GM18519 (cell line): ENCODE measurements around the gene PCDHB5.
"Not testable (repeated sequence)": the region's sequence is repeated elsewhere in the genome, so short reads cannot be mapped to it uniquely, and the experiment has no call there.

Experiments
- ATAC-seq: cut with Tn5 transposase; IDR thresholded peaks from one replicate; pipeline ENCODE4 v1.9.1; 2021; ENCODE audit warnings: mild to moderate bottlenecking, moderate library complexity; ENCODE audit not compliant: unreplicated experiment, low FRiP score

The PCDHB5 gene

GRCh38 chr5:141135030-141135717 lies at the start of gene PCDHB5:
Gene PCDHB5 (plus strand): TSS chr5:141135206. CDS start chr5:141135435, 229 bp downstream.
- ATAC-seq = no peak

DNA sequence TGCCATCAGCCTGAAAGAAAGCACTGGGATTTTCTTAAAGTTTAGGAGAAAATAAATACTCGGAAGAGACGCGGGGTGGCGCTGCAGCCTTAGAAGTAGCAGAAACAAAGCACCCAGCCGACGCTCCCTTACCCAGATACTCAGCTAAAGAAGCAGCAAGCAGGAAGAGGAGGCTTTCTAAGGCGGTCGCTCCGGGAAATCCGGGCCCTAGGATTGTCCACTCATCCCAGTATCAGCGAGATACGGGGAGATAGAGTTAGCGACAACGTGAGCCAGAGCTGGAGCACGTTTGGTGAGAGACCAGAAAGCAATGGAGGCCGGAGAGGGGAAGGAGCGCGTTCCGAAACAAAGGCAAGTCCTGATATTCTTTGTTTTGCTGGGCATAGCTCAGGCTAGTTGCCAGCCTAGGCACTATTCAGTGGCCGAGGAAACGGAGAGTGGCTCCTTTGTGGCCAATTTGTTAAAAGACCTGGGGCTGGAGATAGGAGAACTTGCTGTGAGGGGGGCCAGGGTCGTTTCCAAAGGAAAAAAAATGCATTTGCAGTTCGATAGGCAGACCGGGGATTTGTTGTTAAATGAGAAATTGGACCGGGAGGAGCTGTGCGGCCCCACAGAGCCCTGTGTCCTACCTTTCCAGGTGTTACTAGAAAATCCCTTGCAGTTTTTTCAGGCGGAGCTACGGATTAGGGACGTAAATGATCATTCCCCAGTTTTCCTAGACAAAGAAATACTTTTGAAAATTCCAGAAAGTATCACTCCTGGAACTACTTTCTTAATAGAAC lies 40.3 kb upstream of the PCDHB5 start, which contains the start of gene PCDHB2:
PCDHB2 (plus strand) TSS at position 135 of the 782 bp plus-strand sequence; CDS start at position 311, 176 bp downstream.
- ATAC-seq = no peak

GRCh38 chr5:141095263-141095641 lies 39.8 kb upstream of the PCDHB5 start:
- ATAC-seq = no peak

DNA sequence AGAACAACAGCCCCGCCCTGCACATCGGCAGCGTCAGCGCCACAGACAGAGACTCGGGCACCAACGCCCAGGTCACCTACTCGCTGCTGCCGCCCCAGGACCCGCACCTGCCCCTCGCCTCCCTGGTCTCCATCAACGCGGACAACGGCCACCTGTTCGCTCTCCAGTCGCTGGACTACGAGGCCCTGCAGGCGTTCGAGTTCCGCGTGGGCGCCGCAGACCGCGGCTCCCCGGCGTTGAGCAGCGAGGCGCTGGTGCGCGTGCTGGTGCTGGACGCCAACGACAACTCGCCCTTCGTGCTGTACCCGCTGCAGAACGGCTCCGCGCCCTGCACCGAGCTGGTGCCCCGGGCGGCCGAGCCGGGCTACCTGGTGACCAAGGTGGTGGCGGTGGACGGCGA lies 38.8 kb upstream of the PCDHB5 start:
- ATAC-seq = not testable (repeated sequence)

GRCh38 chr5:141096586-141096985 lies 38.4 kb upstream of the PCDHB5 start:
- not testable (repeated sequence) for ATAC-seq

DNA sequence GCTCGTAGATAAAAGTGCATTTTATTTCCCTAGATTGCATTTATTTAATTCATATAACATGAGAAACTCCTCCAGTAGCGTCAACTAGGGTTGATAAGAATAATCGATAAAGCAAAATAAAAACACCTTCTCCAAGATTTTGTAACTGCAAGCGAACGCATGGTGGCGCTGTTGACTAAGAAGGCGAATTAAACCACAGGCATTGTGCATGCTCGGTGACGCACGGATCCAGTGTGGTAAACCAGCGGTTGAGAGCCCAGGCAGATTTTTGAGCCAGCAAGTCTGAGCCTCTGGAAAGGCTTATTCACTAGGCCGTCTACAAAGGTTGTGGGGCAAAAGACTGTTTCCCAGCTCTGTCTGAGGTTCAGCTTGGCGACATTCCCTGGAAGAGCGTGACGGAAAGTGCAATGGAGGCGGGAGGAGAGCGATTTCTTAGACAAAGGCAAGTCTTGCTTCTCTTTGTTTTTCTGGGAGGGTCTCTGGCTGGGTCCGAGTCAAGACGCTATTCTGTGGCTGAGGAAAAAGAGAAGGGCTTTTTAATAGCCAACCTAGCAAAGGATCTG lies 34.7 kb upstream of the PCDHB5 start, which contains the start of gene PCDHB3:
PCDHB3 (plus strand) TSS at position 231 of the 563 bp plus-strand sequence; CDS start at position 408, 177 bp downstream.
- no peak for ATAC-seq

DNA sequence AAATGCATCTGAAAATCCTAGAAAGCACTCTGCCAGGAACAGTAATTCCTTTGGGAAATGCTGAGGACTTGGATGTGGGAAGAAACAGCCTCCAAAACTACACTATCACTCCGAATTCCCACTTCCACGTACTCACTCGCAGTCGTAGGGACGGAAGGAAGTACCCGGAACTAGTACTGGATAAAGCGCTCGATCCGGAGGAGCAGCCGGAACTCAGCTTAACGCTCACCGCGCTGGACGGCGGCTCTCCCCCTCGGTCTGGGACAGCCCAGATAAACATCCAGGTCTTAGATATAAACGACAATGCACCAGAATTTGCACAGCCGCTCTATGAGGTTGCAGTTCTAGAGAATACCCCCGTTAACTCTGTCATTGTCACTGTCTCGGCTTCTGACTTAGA lies 33.9 kb upstream of the PCDHB5 start:
- no peak for ATAC-seq

DNA sequence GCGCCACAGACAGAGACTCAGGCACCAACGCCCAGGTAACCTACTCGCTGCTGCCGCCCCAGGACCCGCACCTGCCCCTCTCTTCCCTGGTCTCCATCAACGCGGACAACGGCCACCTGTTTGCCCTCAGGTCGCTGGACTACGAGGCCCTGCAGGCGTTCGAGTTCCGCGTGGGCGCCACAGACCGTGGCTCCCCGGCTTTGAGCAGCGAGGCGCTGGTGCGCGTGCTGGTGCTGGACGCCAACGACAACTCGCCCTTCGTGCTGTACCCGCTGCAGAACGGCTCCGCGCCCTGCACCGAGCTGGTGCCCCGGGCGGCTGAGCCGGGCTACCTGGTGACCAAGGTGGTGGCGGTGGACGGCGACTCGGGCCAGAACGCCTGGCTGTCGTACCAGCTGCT lies 32.9 kb upstream of the PCDHB5 start:
- ATAC-seq = not testable (repeated sequence)

DNA sequence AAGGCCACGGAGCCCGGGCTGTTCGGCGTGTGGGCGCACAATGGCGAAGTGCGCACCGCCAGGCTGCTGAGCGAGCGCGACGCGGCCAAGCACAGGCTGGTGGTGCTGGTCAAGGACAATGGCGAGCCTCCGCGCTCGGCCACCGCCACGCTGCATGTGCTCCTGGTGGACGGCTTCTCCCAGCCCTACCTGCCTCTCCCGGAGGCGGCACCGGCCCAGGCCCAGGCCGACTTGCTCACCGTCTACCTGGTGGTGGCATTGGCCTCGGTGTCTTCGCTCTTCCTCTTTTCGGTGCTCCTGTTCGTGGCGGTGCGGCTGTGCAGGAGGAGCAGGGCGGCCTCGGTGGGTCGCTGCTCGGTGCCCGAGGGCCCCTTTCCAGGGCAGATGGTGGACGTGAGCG lies 32.5 kb upstream of the PCDHB5 start:
- ATAC-seq = not testable (repeated sequence)

DNA sequence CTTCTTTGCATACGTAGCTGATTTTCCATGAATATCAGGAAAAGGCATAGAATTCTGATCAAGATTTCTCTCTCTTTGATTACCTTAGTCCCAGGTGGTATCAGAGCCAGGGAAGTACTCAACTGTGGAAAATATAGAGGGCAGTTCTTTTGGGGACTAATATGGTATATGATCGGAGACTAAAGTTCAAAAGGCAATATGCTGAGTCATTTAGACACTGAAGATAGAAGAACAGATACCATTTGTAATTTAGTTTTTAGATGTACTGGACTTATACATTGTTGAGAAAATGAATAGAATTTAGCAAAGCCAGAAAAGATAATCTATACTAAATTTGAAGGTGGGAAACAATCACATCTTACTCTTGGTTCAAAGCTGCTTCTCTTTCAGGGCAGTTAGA lies 29.7 kb upstream of the PCDHB5 start:
- ATAC-seq = no peak

GRCh38 chr5:141119250-141119649 lies 15.8 kb upstream of the PCDHB5 start:
- ATAC-seq = no peak

DNA sequence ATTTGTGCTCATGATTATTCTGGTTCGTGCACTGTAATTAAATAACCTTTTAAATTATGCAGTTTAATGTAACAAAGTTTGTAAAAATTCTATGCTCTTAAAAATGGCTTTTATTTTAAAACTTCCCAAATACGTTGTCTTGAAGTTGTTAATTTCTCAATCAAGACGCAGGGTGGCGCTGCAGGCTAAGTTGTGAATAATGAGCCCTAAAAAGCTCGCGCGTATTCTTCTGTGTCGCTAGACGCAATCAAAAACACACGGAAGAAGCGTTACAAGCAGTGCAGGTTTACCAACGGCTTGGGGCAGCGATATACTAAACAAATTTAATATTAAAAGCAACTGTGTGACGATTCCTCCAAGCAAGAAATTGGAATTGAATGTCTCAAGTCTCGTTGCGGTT lies 13.4 kb upstream of the PCDHB5 start, which contains the start of gene PCDHB4:
PCDHB4 (plus strand) TSS at position 256 of the 400 bp plus-strand sequence. CDS start 181 bp downstream, outside the sequence.
- no peak for ATAC-seq

- ATAC-seq = no peak
These were observed 13.0 kb upstream of the PCDHB5 start for GRCh38 chr5:141121985-141122384.

DNA sequence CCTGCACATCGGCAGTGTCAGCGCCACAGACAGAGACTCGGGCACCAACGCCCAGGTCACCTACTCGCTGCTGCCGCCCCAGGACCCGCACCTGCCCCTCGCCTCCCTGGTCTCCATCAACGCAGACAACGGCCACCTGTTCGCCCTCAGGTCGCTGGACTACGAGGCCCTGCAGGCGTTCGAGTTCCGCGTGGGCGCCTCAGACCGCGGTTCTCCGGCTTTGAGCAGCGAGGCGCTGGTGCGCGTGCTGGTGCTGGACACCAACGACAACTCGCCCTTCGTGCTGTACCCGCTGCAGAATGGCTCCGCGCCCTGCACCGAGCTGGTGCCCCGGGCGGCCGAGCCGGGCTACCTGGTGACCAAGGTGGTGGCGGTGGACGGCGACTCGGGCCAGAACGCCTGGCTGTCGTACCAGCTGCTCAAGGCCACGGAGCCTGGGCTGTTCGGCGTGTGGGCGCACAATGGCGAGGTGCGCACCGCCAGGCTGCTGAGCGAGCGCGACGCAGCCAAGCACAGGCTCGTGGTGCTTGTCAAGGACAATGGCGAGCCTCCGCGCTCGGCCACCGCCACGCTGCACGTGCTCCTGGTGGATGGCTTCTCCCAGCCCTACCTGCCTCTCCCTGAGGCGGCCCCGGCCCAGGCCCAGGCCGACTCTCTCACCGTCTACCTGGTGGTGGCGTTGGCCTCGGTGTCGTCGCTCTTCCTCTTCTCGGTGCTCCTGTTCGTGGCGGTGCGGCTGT lies 11.4 kb upstream of the PCDHB5 start:
- not testable (repeated sequence) for ATAC-seq

GRCh38 chr5:141127305-141127704 lies 7.7 kb upstream of the PCDHB5 start:
- no peak for ATAC-seq

- ATAC-seq = no peak
These were observed 786 bp downstream of the PCDHB5 start for GRCh38 chr5:141135718-141136266.

DNA sequence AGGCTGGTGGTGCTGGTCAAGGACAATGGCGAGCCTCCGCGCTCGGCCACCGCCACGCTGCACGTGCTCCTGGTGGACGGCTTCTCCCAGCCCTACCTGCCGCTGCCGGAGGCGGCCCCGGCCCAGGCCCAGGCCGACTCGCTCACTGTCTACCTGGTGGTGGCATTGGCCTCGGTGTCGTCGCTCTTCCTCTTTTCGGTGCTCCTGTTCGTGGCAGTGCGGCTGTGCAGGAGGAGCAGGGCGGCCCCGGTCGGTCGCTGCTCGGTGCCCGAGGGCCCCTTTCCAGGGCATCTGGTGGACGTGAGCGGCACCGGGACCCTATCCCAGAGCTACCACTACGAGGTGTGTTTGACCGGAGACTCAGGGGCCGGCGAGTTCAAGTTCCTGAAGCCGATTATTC lies 2.3 kb downstream of the PCDHB5 start:
- not testable (repeated sequence) for ATAC-seq

GRCh38 chr5:141149812-141150211 lies 14.8 kb downstream of the PCDHB5 start, which contains the start of gene PCDHB6:
Gene PCDHB6 (plus strand): TSS chr5:141150057. CDS start chr5:141150258, 201 bp downstream.
- ATAC-seq = no peak

- ATAC-seq = no peak
These were observed 15.4 kb downstream of the PCDHB5 start for GRCh38 chr5:141150224-141150992.
